Islet precursor cell (in vitro differentiated cells): Measurements from ENCODE around the gene PKD1L1.
"Not testable (repeated sequence)": the region's sequence is repeated elsewhere in the genome, so short reads cannot be mapped to it uniquely, and the experiment has no call there.

Experiments
- DNase-seq: peaks from one replicate; pipeline ENCODE4 v3.0.0-alpha.2; 2018

Gene PKD1L1, protein sequence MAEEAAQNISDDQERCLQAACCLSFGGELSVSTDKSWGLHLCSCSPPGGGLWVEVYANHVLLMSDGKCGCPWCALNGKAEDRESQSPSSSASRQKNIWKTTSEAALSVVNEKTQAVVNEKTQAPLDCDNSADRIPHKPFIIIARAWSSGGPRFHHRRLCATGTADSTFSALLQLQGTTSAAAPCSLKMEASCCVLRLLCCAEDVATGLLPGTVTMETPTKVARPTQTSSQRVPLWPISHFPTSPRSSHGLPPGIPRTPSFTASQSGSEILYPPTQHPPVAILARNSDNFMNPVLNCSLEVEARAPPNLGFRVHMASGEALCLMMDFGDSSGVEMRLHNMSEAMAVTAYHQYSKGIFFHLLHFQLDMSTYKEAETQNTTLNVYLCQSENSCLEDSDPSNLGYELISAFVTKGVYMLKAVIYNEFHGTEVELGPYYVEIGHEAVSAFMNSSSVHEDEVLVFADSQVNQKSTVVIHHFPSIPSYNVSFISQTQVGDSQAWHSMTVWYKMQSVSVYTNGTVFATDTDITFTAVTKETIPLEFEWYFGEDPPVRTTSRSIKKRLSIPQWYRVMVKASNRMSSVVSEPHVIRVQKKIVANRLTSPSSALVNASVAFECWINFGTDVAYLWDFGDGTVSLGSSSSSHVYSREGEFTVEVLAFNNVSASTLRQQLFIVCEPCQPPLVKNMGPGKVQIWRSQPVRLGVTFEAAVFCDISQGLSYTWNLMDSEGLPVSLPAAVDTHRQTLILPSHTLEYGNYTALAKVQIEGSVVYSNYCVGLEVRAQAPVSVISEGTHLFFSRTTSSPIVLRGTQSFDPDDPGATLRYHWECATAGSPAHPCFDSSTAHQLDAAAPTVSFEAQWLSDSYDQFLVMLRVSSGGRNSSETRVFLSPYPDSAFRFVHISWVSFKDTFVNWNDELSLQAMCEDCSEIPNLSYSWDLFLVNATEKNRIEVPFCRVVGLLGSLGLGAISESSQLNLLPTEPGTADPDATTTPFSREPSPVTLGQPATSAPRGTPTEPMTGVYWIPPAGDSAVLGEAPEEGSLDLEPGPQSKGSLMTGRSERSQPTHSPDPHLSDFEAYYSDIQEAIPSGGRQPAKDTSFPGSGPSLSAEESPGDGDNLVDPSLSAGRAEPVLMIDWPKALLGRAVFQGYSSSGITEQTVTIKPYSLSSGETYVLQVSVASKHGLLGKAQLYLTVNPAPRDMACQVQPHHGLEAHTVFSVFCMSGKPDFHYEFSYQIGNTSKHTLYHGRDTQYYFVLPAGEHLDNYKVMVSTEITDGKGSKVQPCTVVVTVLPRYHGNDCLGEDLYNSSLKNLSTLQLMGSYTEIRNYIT (N-terminal part only)

DNA sequence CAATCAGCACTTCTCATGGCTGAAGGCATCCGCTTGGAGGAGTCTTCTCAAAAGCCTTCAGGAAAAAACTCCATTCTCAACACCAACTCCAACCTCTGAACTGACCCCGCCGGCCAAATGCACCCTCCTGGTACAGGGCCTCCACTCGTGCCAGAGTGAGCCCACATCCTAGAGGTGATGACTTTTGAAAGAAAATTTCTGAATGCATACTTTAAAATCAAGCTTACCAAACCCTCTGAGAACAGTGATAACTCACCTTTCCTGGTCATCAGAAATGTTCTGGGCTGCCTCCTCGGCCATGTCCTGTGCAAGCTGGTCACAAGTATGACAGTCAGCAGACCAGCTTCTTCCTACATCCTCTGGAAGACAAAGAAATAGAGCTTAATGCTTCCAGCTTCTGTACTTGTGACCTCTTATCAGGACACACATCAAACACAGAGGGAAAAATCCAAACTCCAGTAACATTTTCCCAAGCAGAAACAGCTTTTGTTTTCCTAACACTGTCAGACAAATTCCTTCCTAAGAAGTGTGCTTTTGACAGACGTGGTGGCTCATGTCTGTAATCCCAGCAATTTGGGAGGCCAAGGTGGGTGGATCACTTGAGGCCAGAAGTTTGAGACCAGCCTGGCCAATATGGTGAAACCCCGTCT is at the start of gene PKD1L1:
TSS of gene PKD1L1 (minus strand) at position 326 of the 650 bp plus-strand sequence. CDS start at position 300, 26 bp downstream.
- peak; percentile 49 for DNase-seq

GRCh38 chr7:47992446-47992845 is 44.2 kb upstream of the PKD1L1 start:
- DNase-seq: no peak

DNA sequence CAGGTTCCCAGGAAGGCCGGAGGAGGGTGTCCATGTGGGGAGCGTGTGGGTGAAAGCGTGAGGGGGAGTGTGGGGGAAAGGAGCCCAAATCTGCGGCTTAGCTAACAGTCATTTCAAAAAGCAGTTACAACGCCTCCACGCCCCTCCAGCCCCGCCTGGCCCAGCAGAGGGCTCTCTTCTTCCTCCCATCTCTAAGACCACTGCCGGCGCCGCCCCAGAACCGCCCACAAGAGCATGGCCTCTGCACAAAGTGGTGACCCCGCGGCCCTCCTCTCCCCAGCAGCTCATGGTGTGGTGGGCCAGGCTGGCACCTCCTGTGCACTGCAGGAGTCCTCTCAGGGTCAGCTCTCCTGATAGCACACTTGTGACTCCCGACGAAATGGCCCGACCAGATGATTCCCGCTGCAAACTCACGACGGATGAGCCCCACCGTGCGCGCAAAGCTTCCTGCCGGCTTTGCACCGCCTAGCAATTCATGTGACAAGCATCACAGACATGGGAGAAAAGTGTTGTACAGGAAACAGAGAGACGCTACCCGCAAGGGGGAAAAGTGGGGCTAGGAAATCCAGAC is 43.6 kb upstream of the PKD1L1 start:
- peak; percentile 96 for DNase-seq

GRCh38 chr7:47991270-47991669 is 43.0 kb upstream of the PKD1L1 start:
- no peak for DNase-seq

GRCh38 chr7:47990592-47990991 is 42.3 kb upstream of the PKD1L1 start:
- DNase-seq: no peak

GRCh38 chr7:47989607-47990400 is 41.5 kb upstream of the PKD1L1 start:
- peak; percentile 80 for DNase-seq

DNA sequence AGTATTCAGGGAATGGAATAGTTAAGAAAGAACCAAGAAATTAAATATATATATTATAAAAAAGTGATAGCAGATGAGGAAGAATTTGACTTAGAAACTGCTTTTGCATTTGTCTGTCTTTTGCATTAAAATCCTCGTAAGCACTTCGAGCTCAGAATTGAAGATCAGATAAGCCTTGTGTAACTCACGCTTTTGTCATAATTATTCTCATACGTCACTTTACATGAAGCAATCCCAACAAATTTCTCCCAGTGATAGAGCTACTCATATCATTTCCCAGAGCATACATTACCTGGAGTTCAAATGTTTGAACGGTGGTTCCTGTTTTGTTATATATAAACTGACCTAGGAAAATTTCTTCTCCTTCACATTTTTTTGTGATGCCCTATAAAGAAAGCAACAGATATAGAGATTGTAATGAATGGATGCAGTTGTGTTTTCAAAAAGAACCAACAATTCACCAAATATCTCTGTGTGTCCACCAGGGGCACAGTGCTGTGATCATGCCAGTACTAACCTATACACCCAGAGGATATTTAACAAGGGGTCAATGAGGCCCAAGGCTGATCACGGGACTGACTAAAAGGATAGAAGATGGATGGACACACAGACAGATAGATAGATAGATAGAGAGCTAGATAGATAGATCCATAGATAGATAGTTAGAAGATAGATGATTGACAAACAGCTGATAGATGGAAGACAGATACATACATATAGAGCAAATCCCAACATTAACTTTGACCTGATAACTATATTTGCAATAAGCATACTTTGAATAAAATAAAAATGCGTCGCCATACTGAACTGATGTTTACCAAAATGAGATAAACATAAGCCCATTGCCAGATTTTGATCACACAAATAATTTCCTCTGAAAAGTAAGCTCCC is 40.5 kb upstream of the PKD1L1 start:
- peak; percentile 60 for DNase-seq

GRCh38 chr7:47982610-47983009 is 34.3 kb upstream of the PKD1L1 start:
- peak; percentile 43 for DNase-seq

- DNase-seq: not testable (repeated sequence)
Measured at GRCh38 chr7:47980648-47981047, 32.4 kb upstream of the PKD1L1 start.

DNA sequence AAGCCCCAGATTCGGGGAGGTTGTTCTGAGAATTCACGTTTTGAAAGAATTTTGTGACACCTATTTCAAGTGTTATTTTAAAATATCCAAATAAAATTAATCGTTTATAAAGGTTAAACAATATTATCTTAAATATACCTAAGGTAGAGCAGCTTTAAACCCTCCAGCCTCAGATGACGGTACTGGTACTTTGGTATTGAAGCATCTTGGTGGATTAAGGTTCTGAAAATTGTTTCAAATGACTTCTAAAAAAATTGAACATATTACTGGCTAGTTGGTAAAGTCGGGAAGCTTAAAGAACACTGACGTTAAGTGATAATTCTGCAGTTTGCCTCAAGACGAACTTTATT is 31.5 kb upstream of the PKD1L1 start:
- no peak for DNase-seq

DNA sequence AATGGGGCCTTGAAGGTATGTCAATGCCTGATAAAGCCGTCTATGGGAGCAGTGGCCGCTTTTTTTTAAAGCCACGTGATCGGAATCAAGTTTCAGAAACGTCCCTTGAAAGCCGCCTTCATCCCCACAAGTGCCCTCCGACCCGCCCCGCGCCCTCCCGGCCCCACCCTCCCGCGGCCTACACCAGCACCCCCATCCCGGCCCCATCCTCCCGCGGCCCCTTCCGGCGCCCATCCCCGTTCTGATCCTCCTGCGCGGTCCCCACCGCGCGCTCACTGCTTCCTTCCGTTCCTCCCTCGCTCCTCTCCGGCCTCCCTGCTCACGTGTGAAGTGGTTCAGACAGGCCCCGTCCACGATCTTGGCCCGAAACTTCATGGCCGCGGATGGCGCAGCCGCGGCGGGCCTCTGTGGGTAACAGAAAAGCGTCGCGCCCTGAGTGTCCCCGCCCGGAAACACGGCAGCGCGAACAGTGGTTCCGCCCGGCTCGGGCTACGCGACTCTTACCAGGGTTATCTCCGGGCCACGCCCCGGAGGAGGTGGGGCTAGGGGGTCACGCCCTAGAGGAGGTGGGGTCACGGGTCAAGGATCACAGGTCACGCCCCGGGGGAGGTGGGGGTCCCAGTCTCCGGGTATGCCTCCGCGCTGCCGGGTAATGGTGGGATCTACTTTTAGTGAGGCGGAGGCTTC is 31.0 kb upstream of the PKD1L1 start, which contains the start of gene HUS1:
TSS of gene HUS1 (minus strand) at position 471 of the 687 bp plus-strand sequence. CDS start at position 375, 96 bp downstream.
- DNase-seq: peak; percentile 95

GRCh38 chr7:47978790-47979144 is 30.5 kb upstream of the PKD1L1 start:
- no peak for DNase-seq

DNA sequence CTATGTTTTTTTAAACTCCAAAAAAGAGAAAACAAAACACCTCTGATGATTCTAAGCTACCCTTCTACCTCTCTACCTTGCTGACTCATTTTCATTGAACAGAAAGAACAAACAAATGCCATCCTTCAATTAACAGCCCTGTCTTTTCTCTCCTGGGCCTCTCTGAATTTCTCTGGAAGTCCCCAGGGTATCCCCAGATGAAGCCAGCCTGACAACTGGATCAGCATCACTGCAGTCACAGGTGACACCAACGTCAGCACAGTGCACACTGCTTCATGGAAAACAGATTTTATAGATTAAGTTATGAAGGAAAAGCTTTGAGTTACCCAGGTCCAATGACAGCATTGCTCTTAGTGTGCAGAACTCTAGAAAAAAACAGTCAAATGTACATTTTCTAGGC is 25.5 kb upstream of the PKD1L1 start:
- DNase-seq: no peak

DNA sequence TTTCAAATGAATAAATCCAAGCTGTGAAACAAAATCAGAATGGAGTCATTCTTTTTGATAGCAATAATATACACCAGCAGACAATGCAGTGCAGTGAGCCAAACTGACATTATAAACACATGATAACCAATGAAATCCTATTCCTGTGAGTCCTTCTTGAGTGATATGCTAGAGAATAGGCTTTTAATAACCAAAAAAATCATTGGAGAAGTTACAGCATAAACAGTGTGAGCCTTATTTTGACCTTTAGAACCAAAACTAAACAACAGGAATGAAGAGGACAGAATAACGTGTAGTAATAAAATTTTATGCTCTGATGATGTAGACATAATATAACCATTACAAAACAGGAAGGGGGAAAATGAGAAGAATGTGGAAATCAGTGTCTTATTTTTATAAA is 22.5 kb upstream of the PKD1L1 start:
- no peak for DNase-seq

DNA sequence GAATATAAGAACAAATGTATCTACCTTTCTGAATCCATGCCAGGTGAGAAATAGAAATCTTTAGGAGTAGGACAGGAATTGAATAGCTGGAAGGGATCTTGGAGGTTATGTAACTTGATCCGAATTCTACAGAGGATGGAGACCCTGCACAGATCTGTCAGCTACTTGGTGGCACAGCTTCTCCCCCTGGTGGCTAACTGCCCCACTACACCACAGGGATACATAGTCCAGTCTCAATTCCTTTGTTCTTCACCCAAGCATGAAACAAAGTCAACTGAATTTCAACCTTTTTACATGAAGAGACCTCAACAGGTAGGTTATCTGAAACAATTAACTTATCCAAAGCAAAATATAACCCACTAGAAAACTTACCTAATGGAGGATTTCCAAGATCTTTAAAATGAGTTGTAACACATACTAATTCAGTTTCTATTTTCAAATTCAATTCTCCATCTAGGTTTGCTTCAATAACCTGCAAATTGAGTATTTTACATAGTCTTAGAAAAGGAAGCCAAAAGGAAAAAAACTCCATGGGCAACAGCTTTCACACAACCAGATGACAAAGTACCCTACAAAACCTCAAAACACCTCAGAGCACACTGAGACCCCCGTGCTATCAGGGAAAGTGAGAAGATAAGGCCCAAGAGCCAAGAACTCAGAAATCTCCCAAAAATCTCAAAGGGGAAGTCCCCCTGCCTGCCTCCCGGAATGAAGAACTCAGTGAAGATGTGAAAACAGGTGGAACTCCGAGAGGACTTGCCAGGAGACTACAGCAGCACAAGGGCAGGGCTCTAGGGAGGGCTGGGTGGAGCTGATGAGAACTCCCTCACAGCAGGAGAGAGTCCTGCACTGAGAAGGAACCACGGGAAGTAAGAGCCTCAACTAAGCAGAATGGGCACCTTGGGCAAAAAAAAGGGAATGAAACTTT is 20.8 kb upstream of the PKD1L1 start:
- DNase-seq: peak; percentile 86

DNA sequence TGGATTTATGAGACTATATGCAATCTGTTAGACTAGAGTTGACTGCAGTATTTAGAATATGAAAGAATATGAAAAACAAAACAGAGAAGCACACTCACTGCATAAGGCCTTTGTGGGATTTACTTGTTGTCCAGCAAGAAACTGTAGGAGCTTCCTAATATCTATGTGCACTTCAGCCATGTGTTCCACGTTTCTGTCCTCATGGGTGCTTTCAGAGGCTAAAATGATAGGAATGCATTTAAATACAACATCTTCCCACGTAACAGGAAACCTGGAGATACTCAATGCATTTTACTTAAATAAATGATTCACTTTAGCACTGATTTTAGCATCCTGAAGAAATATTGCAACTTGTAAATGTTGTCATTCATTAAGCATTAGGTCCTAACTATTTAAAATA is 19.4 kb upstream of the PKD1L1 start:
- DNase-seq: no peak

DNA sequence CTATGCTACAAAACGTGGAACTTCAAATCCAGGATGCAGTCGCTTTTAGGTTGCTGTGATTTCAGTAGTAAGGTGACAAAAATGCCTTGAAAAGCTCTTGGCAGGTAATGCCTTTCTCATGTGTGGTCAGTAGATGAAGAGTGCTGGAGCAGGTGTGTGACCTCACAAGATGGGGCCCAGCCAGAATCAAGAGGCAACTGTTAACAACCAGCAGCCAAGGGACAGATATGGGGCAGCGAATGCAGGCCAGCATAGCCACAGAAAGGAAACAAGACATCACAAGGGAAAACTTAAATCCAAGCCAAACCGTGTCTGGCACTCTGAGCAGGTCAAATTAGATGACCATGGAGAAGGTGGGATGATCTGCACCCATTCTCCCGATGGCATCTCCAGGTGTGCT is 18.9 kb upstream of the PKD1L1 start:
- no peak for DNase-seq

DNA sequence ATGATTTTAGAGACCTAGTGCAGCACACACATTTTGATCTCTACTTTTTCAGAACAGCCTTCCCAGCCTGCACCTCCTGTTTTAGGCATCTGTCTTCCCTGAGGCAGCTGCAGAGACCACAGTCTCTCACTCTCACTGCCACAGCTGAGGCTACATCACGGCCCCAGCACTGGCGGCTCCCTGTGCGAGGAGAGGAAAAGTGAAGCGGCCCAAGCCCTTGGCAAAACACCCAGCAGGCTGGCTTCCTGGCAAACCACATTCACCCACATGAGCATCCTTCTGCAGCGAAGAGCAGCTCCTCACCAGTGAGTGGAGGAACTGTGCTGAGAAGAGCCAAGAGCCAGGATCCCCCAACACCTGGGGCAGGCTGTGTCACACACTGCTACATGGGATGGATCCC is 17.2 kb upstream of the PKD1L1 start:
- no peak for DNase-seq
